NCI-H2029 treated with DMSO at 0.1 percent for 48 hours (cell line): ENCODE results near the gene YWHAH.

Experiments used
- DNase-seq: peaks from one replicate; lab custom pipeline; 2025; lab: John Stamatoyannopoulos, UW

Gene YWHAH

DNA sequence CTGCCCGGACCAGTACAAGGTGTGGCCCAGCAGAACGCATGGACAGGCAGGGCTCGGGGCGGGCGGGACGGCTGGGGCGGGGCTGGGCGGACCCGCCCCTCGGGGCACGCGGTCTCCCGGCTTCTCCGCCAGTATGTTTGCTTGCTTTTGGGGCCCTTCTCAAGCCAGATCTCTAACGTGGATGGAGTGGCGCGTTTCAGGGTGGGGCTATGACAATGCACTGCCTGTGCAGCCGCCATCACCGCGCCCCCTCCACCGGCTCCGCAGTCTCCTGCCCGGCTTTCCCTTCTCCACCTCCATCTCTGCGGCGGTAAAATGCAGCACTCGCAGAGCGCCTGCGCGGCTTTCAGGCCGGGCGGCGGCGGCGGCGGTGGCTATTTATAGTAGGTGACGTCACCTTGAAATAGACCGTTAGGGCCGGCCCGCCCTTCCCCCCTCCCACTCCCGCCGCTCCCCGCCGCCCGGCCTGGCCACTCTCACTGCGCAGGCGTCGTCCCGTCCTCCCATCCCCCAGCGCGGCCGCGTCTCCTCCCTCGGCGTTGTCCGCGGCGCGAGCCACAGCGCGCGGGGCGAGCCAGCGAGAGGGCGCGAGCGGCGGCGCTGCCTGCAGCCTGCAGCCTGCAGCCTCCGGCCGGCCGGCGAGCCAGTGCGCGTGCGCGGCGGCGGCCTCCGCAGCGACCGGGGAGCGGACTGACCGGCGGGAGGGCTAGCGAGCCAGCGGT lies at the start of gene YWHAH:
Gene YWHAH (plus strand): TSS at position 558 of the 722 bp plus-strand sequence. CDS start 199 bp downstream, outside the sequence.
- DNase-seq, result peak; percentile 77

DNA sequence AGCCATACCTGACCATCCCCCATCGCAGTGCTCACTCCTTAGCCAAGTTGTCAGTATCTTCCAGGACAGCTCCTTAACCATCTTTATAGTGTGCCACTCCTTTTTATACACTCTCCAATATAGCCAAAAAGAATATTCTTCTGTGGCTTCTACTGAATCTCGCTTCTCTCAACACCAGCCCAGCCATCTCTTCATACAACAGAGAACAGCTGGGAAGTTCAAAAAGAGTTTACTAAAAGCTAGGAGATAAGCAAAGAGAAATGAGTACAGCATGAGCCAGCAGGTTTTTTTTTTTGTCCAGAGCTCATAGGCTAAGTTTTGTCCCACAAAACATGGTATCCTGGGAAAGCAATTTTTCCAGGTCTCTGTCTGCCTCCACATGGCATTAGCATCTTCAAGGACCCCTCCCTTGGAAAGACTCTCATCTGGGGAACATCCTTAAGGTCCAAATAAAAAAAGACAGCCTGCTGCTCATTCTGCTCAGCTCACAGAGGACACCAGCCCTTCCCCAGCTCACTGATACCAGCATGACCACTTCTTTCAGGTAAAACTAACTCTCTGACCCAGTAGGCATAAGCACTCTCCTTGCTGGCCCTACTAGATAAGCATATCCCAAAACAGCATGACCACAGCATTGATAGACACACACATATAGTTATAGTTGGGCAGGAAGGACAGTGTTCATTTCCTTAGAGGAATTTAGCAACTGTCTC lies 48.8 kb upstream of the YWHAH start:
- no peak for DNase-seq

DNA sequence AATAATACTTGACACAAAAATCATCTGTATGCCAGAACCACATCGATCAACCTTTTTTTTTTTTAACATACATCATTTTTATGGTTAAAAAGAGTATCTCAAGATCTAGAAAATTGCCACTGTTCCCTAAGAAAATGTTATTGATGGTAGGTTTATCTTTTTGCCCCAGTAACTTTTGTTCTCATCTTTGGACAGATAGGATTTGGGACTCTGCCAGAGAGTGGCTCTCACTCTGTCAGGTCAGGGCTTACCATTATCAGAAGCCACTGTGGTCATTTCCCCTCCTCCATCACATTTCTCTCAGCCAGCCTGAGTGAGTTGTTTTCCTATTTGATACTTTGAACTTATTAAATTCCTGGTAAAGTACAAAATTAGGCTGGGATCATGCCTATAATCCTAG lies 47.9 kb upstream of the YWHAH start:
- DNase-seq, result no peak

DNA sequence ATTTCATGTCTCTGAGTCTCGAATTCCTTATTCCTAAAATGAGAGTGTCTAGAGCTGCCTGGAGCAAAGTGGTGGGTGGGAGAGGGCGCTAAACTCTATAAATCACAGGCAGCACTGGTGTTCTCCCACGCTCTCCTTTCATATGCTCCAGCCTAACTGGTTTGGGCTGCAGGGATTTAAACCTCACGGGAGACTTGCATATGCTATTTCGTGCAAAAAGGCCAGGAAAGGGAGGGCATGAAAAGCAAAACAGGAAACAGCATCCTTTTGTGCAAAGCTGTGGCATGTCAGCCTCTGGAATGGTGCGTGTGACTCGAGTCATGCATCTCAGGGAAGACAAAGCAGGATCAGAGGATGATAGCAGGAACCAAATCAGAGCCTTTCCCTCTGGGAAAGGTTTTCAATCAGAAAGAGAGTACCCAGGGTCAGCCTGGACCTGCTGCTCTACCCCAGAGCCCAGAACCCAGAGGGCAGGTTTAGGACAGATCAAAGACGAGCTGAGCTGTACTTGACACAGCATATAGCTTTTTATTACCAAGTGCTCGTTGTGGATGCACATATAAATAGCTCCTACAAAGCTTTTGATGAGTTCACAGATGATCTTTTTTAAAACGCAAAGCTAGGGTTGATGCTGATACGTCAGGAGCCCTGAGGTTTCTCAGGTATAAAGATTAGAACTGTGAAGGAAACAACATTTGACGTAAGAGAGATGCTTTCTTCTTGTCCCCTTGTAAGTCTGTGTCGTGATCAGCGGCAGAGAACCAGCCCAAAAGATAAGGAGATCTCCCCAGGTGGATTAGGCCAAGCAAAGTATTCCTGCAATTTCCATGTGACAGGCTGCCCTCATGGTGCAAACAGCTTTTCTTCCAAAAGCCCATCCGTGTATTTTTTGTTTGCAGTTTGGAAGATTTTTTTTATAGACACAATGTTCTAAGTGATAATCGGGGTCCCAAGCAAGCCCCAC lies 46.2 kb upstream of the YWHAH start:
- DNase-seq, result no peak

DNA sequence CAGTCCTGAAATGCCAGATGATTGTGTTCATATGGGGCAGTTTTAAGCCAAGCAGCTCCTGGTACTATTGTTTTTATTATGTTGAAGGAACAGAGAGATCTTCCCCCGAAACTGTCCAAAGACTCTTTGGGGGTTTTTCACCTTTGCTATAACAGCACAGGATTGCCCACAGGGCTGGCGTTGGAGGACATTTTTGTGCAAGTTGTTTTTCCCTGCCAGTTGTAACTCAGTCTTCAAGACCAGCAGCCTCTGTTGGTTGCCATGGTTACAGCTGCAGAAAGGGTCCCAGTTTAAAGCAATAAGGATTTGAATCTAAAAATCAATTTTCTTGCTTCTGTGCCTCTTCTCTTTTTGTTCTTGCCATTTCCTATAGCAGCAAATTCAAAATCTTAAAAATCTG lies 45.4 kb upstream of the YWHAH start:
- no peak for DNase-seq

DNA sequence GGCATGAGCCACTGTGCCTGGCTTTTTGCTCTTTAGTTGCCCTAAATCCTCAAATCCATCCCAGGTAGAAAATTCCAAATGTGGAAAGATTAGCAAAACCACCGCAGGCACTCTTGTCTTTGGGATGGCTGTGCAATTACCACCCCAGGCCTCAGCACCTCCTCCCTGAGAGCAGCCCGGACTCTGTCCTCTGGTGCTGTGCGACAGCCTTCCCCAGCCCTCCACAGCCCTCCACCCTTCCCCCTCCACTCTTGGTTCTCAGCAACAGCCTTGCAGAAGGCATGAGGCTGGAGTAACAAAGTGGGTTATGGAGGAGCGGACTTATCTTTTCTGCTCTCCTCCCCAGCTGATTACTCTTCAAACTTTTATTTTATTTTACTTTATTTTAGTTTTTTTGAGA lies 44.7 kb upstream of the YWHAH start:
- DNase-seq, result no peak

DNA sequence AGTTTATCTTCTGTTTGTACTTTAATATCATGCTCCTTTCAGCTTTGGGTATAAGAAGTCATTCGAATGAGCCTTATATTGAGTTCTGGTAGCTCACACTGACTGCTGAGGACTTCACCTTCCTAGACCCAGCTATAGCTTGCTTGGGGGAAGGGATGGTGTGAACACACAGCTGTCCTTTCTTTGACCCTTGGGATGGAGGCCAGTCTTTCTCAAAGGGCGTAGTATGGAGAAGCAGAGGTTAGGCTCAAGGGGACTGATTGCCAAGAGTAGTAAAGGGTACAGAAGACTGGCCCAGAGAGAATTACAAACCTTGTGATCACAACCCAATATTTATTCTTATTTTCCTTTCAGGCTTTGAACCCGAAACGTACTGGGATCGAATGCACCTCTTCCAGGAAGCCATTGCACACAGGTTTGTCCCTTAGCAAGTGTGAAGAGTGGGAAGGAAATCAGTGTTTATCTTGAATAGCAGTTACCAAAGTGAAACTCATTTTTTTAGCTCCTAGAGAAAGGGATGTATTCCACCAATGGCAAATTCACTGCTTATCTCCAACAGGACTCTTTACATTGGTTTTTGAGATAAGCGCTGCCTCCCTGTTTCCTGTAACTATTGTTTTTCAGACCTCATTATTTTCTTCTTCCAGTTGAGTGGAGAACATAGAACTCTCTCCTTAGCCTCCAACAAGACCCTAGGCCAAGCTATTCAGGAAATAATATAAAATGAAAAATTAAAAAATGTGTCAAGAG lies 42.8 kb upstream of the YWHAH start:
- DNase-seq, result no peak

DNA sequence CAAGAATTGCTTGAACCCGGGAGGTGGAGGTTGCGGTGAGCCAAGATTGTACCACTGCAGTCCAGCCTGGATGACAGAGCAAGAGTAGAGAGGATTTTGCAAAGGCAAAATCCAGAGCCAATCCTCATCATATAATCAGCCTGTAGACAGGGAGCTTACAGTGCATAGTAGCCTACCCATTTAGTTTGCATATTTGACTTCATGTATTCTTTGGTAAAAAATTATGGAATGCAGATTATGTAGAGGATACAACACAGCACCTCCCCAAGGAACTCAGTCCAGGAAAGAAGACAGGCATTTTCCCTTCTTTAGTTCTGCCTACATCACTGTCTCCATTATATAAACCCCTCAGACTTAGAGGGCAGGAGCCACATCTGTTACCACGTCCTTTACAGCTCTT lies 39.7 kb upstream of the YWHAH start:
- no peak for DNase-seq

DNA sequence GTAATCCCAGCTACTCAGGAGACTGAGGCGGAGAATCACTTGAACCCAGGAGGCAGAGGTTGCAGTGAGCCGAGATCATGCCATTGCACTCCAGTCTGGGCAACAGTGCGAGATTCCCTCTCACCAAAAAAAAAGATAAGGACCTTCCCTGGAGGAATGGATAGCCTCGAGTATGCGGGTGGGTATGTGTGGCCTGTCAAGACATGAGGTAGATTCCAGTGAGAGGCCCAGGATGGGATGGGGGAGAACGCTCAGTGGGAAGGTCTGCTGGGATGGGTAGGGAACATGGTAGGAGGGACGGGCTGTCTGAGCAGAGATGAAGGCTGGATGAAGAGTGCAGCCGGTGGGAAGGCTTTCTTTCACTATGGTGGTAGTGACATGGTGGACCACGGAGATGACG lies 39.0 kb upstream of the YWHAH start:
- no peak for DNase-seq

DNA sequence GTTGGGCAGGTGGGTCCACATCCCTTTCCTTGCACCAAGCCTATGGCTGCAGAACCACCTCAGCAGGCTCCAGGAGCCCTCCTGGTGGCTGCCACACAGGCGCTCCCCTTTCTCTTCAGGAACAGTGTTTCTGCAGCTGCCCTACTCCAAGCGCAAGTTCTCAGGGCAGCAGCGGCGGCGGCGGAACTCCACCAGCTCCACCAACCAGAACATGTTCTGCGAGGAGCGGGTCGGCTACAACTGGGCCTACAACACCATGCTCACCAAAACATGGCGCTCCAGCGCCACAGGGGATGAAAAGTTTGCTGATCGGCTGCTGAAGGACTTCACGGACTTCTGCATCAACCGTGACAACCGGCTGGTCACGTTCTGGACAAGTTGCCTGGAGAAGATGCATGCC lies 38.2 kb upstream of the YWHAH start:
- no peak for DNase-seq

DNA sequence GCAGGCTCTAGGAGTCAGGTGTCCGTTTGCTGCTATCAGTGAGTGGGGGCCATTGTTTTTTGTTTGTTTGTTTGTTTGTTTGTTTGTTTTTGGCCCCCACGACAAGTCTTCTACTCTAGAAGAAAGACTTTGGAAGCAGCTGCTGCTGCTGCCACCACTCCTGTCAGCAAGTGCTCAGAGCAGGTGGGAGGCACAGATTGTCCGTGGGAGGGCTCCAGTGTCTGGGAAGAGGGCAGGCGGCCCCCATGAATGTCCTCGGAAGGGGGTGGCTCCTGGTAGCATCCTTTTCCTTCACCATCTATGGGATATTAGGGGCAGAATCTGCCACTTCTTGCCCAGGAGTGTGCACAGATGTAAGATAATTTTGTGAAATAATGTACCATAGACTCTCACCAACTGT lies 37.8 kb upstream of the YWHAH start:
- DNase-seq, result no peak

DNA sequence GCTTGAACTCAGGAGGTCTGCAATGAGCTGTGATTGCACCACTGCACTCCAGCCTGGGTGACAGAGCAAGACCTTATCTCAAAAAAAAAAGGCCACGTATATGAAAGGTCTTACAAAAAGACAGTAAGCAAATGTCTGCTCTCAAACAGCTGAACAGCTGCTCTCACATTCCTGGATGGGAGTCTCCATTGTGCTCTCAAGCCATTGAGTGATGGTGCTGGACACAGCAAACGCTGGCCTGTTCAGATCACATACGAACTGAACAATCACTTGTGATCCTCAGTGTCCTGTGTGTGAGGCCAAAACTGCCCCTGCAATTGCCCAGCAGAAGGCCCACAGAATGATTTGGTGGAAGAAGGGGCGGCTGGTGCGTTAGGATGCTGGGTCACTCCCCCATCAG lies 34.4 kb upstream of the YWHAH start:
- no peak for DNase-seq

DNA sequence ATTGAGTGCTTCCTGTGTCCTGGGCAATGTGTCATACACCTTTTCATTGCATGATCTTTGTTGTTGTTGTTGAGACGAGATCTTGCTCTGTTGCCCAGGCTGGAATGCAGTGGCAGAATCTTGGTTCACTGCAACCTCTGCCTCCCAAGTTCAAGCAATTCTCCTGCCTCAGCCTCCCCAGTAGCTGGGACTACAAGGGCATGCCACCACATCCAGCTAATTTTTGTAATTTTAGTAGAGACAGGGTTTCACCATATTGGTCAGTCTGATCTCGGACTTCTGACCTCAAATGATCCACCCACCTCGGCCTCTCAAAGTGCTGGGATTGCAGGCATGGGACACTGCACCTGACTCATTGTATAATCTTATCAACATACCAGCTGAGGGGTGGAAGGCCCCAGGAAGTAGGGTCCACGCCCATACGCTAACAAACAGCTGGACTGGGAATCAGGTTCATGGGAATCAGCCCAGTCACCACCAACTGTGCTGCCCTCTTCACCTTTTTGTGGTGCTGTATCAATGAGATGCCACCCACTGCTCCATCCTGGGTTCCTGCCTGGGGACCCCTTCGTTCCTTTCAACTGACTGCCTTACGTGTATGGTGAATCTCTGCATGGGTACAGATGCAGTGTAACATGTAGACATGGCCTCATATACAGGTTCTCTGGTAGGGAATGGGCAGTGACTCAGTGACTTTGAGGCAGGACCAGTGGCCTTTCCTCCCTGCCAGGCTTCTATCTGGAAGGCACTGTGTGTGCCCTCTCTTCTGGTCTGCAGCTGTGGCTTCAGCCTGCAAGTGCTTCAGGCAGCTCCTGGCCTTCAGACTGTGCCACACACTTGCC lies 32.5 kb upstream of the YWHAH start:
- no peak for DNase-seq

DNA sequence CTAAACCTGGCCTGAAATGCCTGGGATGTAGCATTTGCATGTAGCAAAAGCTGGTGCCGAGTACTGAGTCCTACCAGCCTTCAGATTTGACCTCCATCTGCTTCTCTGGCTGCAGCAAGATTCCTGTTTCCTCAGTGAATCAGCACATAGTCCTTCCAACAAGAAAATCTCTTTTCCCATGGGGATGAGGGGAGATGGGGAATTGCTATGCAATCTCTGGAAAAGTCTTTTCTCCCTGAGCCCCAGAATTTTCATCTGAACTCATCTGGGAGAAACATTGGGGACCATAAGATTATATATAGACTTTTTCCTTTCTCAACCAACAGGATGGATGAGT lies 32.0 kb upstream of the YWHAH start:
- no peak for DNase-seq

DNA sequence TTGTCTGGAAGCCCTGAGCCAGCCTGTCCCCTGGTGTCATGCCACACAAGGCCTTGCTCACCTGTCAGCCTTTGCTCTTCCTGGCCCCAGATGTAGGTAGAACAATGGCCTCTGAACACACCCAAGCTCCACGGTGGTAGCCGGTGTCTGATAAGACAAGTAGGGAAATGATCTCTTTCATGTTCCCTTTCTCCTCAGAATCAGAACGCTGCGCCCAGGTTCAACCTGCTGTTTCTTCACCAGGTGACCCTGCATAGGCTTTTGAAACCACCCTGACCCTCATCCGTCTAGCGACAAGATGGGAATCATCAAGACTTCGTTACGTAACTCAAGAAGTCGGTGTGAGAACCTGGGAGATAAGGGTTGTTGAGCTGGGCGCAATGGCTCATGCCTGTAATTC lies 28.7 kb upstream of the YWHAH start:
- no peak for DNase-seq

DNA sequence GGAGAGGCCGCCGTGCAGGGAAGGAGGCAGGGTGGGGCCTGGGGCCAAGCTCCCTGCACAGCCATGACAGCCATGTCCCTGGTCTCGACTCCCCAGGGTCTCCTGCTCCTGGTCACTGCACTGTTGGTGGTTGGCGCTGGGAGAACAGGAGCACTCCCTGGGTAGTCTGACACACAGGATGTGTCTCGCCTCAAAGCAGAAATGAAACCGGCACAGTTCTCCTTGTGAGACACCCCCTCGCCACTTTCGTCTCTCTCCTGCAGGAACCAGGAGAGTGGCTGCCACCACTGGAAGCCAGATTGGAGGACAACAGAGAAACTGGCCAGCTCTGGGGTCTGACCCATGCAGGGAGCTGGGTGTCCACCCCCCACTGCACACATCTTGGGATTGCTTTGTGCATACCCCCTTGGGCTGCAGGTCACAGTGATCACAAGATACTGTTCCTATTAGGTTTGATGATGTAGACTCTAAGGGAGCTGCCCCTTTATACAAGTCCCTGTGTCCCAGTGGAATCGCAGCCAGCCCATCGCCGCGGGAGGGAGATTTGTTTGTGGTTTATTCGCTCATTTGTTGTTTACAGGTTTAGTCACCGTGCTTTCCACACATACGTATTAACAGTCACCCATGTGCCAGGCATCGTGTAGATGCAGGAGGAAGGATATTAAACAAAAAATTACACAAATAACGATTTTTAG lies 27.0 kb upstream of the YWHAH start:
- DNase-seq, result no peak

DNA sequence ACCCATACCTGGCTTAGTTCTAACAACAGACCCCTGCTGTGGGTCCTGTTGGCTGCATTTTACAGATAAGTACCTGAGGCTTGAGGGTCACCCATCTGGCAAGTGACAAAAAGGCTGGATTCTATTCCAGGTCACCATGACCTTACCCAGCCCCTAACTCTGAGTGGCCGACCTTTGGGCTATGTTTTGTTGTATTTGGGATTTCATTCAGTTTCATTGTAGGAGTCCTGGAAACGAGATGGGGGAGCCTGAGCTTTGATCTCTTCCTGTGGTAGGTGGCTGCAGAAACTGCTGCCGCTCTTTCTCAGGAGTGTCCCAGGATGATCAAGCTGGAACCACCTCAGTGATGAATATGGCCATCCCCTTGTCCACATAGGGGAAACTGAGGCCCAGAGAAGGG lies 24.6 kb upstream of the YWHAH start:
- DNase-seq, result no peak

DNA sequence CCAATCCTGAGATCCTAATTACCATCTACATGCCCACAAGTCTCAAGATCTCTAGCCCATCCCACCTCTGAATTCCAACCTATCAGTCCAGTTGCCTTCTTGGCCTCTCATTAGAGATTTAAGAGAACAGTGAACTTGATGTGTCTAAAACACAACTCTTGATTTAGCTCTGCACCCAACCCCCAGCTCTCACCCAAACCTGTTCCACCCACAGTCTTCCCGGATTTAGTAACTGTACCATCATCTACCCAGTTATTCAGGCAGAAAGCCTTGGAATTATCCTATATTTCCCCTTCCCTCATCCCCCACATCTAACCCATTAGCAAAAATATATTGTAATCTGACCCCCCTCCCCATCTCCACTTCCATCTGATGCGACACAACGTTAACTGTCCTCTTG lies 24.0 kb upstream of the YWHAH start:
- no peak for DNase-seq

DNA sequence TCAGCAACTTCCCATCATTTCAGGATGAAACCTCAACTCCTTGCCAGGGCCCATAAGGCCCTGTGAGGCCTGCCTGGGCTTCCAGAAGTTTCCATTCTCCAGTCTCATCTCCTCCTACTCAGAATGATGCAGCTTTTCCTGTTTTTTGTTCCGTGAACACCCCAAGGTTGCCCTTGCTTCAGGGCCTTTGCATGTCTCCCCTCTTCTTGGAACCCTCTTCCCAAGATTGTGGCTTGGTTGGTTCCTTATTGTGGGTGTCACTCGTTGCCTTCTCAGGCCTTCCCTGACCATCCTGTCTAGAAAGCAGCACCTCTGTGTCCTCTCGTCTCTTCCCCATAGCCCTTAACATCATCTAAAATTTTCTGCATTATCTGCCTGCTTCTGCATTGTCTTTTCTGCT lies 23.2 kb upstream of the YWHAH start:
- no peak for DNase-seq

DNA sequence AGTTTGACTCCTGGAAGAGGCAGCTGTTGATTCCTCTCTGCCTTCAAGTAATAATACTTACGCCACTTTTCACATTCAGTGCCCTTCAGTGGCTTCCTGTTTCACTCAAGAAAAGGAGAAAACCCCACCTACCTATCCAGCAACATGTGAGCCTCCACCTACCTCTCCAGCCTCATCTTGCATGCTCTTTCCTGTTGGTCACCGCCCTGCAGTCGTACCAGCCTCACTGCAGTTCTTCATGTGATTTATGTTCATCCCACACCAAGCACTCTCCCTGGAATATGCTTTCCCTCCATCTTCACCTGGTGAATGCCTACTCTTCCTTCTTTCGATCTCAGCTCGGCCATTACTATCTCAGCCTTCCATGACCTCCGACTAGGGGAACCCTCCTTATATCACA lies 21.8 kb upstream of the YWHAH start:
- DNase-seq, result no peak

DNA sequence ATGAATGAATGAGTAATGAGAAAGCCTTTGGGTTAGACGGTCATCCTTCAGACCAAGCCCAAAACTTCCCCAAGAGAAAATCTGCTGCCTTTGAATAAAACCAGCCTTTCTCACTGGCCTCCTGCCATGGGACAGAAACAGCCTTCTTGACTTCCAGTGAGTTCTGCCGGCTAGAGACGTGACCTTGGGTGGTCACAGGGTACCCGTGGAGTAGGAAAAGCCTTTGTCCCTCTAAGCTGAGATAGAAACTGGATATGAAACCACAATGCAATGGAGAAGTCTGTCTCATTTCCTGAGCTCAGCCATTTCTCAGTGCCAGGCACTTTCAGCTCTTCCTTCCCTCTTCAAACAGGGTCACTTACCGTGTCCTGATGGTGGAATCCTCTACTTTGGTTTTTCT lies 21.2 kb upstream of the YWHAH start:
- DNase-seq, result no peak
